Measurements from ENCODE around the gene SPEM3.

Gene SPEM3

DNA sequence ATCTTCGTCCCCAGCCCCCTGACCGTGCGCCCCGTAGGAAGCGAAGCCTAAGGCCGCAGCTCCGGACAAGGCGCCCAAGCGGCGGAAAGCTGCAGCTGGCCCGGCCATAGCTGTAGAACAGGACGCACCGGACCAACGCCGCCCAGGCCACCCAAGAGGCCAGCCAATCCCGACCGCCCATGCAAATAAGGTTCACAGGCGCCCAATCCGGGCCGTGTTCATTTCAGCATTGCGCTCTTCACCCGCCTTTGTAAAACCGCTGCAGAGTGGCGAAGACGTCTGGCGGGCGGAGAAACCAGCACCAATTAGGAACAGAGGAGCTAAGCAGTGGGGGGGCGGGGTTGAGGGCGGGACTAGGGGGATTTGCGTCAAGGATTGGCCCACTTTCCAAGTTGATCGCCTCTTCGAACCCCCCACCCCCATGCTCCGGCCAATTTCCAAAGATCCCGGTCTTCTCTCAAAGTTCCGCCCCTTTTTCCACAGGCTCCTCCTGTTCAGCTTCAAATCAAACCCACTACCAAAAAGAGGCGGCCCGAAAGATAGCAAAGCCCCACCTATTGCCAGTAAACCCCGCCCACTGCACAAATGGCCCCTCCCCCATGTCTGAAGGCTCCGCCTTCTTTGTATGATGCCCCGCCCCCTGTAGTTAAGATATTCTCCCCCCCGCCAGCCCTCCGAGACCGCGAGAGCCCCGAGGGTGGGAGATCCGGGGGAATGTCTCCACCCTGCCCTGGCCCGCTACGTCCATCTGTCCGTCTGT, 24.5 kb upstream of the SPEM3 start, which contains the start of gene TMEM256:
Gene TMEM256 (minus strand): TSS at position 121 of the 760 bp plus-strand sequence. CDS start 13 bp downstream, at position 108.
- peak; percentile 90 for DNase-seq

- peak; percentile 48 for DNase-seq
Observed at GRCh38 chr17:7404737-7405349, 23.8 kb upstream of the SPEM3 start.

DNA sequence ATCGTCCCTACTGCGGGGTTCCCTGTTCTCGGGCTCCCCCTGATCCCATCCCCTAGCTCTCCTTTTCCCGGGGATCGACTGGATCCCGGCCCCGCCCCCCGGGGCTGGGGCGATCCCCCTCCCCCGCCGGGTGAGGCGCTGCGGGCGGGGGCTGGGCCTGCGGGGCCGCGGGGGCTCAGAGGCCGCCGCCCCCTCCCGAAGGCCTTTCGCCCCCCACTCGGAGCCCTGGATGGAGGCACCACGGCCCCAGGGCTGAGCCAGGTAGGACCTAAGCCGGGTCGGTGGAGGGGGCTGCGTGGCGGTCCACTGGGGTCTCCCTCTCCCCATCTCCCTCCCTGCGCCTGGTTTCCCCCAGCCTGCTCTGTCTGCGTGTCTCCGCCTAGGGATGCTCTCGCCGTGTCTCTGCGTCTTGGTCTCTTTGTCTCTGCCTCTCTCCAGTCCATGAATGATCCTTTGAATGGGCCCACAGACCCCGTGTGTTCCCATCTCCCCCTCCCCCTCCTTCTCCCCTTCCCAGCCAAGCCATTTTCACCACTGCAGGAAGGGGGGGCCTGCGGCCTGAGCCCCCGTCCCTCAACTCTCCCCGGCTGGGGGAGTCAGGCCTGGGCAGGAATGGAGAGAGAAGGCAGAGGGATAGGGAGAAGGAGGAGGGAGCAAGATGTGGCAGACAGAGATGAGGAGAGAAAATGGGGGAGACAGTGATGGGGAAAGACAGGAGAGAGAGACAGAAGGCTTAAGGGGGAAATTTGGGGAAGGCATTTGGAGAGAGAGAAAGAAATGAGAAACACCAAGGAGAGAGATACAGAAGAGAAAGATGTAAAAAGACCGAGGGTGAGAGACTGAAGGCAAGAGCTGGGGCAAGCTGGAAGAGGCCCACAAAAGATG, 23.1 kb upstream of the SPEM3 start:
- no peak for DNase-seq

- no peak for DNase-seq
Observed at GRCh38 chr17:7406235-7406825, 22.3 kb upstream of the SPEM3 start.

GRCh38 chr17:7407082-7407481, 21.6 kb upstream of the SPEM3 start:
- no peak for DNase-seq

GRCh38 chr17:7407485-7408251, 21.0 kb upstream of the SPEM3 start, which contains the start of gene NLGN2:
Gene NLGN2, plus strand, starts transcription at chr17:7407845. Its CDS starts 411 bp downstream, at chr17:7408256.
- DNase-seq = no peak

- DNase-seq = no peak
Observed at GRCh38 chr17:7408252-7408727, 20.4 kb upstream of the SPEM3 start.

GRCh38 chr17:7408863-7409262, 19.8 kb upstream of the SPEM3 start:
- no peak for DNase-seq

GRCh38 chr17:7409716-7410115, 18.9 kb upstream of the SPEM3 start:
- DNase-seq = no peak

DNA sequence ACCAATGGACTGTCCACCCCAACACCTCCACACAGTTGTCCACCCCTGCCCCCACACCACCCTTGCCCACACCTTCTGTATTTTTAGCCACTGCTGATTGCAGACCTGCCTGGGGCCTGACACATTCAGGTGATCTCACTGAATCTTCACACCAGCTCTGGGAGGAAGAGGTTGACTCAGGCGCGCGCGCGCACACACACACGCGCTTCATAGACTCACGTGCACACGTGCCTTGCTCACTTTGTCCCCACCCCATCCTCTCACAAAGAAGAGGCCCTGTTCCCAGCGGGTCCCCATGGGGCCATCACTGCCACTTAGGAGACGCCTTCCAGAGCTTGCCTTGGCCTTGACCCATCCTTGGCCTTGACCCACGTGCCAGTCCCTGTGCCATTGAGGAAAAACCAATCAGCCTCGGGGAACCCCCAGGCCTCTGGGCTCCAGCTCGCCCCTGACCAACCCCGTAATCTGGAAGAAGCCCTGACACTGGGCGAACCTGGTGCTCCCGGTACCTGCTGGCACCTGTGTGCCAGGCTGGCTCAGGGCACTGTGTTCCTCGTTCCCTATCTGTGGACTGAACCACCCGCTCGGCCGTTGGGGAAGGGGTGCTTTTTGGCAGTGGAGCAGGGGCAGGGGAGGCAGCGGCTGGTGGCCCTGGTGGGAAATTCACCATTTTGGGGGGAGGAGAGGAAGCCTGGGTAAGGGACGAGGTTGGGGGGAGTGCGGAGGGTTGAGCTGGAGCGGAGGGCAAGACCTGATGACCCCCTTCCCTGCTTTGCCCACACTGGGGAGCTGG, 17.8 kb upstream of the SPEM3 start:
- no peak for DNase-seq

GRCh38 chr17:7411427-7411750, 17.3 kb upstream of the SPEM3 start:
- no peak for DNase-seq

DNA sequence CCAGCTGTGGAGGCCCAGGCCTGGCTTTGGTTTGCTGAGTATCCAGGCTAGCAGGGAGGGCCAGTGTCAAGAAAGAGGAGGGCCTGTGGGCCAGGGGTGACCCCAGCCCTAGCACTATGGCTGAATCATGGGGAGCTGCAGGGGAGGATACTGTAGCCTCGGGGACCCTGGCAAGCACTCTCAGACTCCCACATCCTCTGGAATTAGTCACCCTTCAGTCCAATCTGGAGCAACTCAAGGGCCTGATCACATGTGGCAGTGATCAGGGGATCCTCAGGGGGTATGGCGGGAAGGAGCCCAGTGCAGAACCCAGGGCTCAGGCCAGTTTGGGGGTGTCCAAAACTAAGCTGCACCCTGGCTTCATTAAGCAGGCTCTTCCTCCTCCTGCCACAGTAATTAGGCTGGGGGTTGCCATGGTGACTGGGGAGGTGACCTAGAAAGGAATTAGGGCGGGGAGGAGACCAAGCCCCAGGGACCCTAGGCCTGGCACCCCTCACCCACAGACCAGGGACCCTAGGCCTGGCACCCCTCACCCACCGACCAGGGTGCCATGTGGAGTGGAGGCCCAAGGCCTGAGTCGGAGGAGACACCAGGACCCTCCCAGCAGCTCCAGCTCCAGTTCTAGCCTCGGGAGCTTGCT, 15.2 kb upstream of the SPEM3 start:
- no peak for DNase-seq

DNA sequence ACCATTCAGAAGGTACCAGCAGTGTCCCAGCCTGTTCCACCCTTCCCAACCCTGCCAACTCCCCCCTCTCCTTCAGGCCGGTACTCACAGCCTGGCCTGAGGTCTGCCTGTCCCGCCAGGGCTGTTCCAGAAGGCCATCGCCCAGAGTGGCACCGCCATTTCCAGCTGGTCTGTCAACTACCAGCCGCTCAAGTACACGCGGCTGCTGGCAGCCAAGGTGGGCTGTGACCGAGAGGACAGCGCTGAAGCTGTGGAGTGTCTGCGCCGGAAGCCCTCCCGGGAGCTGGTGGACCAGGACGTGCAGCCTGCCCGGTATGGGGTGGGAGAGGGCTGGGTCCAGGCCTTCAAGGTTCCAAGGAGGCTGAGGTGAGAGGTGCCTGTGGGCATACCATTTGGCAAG, 13.8 kb upstream of the SPEM3 start:
- no peak for DNase-seq

DNA sequence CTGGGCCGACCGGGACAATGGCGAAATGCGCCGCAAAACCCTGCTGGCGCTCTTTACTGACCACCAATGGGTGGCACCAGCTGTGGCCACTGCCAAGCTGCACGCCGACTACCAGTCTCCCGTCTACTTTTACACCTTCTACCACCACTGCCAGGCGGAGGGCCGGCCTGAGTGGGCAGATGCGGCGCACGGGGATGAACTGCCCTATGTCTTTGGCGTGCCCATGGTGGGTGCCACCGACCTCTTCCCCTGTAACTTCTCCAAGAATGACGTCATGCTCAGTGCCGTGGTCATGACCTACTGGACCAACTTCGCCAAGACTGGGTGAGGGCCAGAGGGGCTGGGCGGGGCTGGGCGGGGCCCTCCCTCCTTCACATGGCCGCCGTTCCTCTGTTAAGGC, 12.9 kb upstream of the SPEM3 start:
- DNase-seq = no peak

DNA sequence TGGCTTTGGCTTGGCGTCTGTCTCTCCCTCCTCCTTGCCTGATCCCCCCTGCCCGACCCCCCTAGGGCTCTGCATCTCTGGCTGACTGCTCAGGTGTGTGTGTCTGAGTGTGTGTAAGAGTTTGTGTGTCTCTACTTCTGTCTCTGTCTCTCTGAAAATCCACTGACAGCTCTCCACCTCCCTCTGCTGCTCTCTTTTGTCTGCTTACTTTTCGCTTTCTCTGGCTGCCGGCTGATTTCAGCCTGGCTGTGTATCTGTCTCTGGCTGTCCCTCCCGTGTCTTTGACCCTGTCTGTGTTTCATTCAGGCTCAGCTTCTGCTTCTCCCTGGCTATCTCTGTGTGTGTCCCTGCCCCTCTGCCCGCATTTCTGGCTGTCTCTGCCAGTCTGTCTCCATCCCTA, 12.3 kb upstream of the SPEM3 start:
- DNase-seq = no peak

- DNase-seq = no peak
Observed at GRCh38 chr17:7417056-7417655, 11.5 kb upstream of the SPEM3 start.

DNA sequence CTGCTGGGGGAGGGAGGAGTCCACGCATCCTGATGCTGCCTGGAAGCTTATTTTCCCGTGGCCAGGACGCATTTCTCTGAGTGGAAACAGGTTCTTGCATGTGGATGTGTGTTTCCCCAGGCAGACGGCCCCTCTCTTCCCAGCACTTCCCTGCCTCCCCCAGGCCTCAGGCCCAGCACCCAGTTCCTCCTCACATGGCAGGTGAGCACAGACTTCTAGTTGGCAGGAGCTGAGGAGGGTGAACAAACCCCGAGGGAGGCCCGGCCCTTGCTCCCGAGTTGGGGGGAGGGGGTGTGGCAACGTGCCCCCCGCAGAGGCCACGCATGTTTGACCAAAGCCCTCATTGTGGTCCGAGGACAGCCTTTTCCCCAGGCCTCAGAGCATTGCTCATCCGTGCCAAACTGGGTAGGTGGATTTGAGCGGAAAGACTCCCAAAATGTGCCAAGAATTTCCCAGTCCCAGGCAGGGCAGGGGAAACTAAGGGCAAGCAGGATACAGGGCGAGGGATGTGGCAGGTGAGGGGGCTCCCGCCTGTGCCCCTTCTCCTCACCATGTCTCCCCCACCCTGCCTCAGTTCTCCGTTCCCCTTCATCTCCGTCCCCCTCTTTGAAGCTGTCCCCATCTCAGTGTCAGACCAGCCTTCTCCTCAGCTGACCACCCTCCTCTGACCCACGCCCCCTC, 10.0 kb upstream of the SPEM3 start:
- no peak for DNase-seq

- no peak for DNase-seq
Observed at GRCh38 chr17:7419819-7420610, 8.6 kb upstream of the SPEM3 start, which contains the start of gene SPEM1. Gene SPEM1, plus strand, starts transcription at chr17:7420324. Its CDS starts 61 bp downstream, at chr17:7420385.

DNA sequence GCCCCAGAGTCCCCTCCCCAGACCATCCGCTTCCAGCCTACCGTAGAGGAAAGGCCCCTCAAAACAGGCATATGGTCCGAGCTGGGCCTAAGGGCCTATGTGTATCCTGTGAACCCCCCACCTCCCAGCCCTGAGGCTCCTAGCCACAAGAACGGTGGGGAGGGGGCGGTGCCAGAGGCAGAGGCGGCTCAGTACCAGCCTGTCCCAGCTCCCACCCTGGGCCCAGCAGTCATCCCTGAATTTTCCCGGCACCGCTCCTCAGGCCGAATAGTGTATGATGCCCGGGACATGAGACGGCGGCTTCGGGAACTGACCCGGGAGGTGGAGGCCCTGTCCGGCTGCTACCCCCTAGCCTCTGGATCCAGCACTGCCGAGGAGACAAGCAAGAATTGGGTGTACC, 7.5 kb upstream of the SPEM3 start:
- no peak for DNase-seq

Data from activated CD4-positive, CD25-positive, alpha-beta regulatory T cell treated with anti-CD3 and anti-CD28 coated beads, Interleukin-2, amount 50 U/mL, for 72 hours (primary cell).